Ishikawa (cell line): ENCODE results near the gene DNAJB4.

ENCODE experiments used
- CEBPB ChIP-seq: IDR thresholded peaks from 2 replicates; pipeline ENCODE4 v1.6.1; 2012
- CREB1 ChIP-seq: IDR thresholded peaks from 2 replicates; pipeline ENCODE4 v1.6.1; 2012; ENCODE audit warnings: low read depth
- EGR1 ChIP-seq: IDR thresholded peaks from 2 replicates; pipeline ENCODE4 v1.6.1; 2012
- EP300 ChIP-seq: IDR thresholded peaks from 2 replicates; pipeline ENCODE4 v1.6.1; 2012; ENCODE audit warnings: borderline replicate concordance
- RAD21 ChIP-seq: IDR thresholded peaks from 2 replicates; pipeline ENCODE4 v1.6.1; 2012; ENCODE audit warnings: low read depth
- REST ChIP-seq: IDR thresholded peaks from 2 replicates; pipeline ENCODE4 v1.6.1; 2012; ENCODE audit warnings: low read depth, mild to moderate bottlenecking
- TAF1 ChIP-seq: IDR thresholded peaks from 2 replicates; pipeline ENCODE4 v1.6.1; 2012; ENCODE audit warnings: low read depth, mild to moderate bottlenecking
- TCF12 ChIP-seq: IDR thresholded peaks from 2 replicates; pipeline ENCODE4 v1.6.1; 2012; ENCODE audit warnings: low read depth
- TEAD4 ChIP-seq: IDR thresholded peaks from 2 replicates; pipeline ENCODE4 v1.6.1; 2012
- YY1 ChIP-seq: IDR thresholded peaks from 2 replicates; pipeline ENCODE4 v1.6.1; 2012; ENCODE audit warnings: low read depth
- TF ChIP-seq, protein P1 (sequence below): IDR thresholded peaks from 2 replicates; pipeline ENCODE4 v1.6.1; 2012

- TF ChIP-seq YY1 (no peak), EP300 (no peak), REST (no peak), RAD21 (no peak), EGR1 (no peak), TCF12 (no peak), CEBPB (no peak), TEAD4 (no peak), CREB1 (no peak), TAF1 (no peak)
- TF ChIP-seq, protein P1, sequence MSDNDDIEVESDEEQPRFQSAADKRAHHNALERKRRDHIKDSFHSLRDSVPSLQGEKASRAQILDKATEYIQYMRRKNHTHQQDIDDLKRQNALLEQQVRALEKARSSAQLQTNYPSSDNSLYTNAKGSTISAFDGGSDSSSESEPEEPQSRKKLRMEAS, result no peak
Measured at GRCh38 chr1:78047106-78047505, 42.4 kb downstream of the DNAJB4 start.
